HEK293T (cell line): ENCODE measurements around the gene CEP19.

Experiments used
- BHLHE40 ChIP-seq: fragments of 450-650 bp; IDR thresholded peaks from 2 replicates; pipeline ENCODE4 v1.6.1; 2016; ENCODE audit warnings: mild to moderate bottlenecking, moderate library complexity, borderline replicate concordance
- CTBP1 ChIP-seq: fragments of 450-650 bp; IDR thresholded peaks from 2 replicates; pipeline ENCODE4 v1.6.1; 2016; ENCODE audit warnings: borderline replicate concordance
- FOXM1 ChIP-seq: fragments of 450-650 bp; IDR thresholded peaks from 2 replicates; pipeline ENCODE4 v1.6.1; 2017; ENCODE audit warnings: mild to moderate bottlenecking, borderline replicate concordance
- LEF1 ChIP-seq: fragments of 450-650 bp; IDR thresholded peaks from 2 replicates; pipeline ENCODE4 v1.6.1; 2017; ENCODE audit warnings: mild to moderate bottlenecking, borderline replicate concordance
- SUZ12 ChIP-seq: fragments of 450-650 bp; IDR thresholded peaks from 2 replicates; pipeline ENCODE4 v1.6.1; 2016; ENCODE audit warnings: mild to moderate bottlenecking
- ZNF384 ChIP-seq: fragments of 450-650 bp; IDR thresholded peaks from 2 replicates; pipeline ENCODE4 v1.6.1; 2016
- TF ChIP-seq, protein P1 (sequence below): fragments of 450-650 bp; IDR thresholded peaks from 2 replicates; pipeline ENCODE4 v1.6.1; 2016

DNA sequence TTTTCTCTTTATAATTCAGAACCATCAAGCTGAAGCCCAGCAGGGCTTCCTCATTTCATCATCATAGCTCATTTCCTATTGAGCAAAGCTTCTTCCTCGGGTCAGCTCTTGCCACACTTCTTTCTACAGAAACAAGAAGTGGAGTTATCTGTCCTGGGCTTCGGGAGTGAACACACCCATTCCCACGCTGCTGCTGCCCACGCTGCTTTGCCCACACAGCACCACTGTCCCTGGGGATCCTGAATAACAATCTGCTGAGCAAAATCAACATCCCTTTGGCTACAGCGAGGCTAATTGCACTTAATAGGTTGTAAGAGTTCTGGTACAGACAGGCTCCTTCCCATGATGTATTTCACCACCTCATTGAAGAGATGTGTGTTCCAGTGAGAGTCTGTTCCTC, 23.7 kb downstream of the CEP19 start:
- TF ChIP-seq ZNF384 (no peak), FOXM1 (no peak), LEF1 (no peak), CTBP1 (no peak), SUZ12 (no peak), BHLHE40 (no peak)
- TF ChIP-seq, protein P1, sequence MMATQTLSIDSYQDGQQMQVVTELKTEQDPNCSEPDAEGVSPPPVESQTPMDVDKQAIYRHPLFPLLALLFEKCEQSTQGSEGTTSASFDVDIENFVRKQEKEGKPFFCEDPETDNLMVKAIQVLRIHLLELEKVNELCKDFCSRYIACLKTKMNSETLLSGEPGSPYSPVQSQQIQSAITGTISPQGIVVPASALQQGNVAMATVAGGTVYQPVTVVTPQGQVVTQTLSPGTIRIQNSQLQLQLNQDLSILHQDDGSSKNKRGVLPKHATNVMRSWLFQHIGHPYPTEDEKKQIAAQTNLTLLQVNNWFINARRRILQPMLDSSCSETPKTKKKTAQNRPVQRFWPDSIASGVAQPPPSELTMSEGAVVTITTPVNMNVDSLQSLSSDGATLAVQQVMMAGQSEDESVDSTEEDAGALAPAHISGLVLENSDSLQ: no peak
